GM08714 (cell line): ENCODE data around the gene GNPTG.

Experiments
- H3K4me3 ChIP-seq: fragments of 200-500 bp; sonication (Bioruptor generic); 2 replicates; pipeline ENCODE4 v1.5.1; 2014; ENCODE audit warnings: mild to moderate bottlenecking, low read length, inconsistent platforms
- ZNF274 ChIP-seq: IDR thresholded peaks from 2 replicates; pipeline ENCODE4 v1.6.1; 2012; ENCODE audit warnings: mild to moderate bottlenecking, low read depth, low read length

Gene GNPTG

GRCh38 chr16:1408171-1408837 is 56.6 kb downstream of the GNPTG start:
- TF ChIP-seq ZNF274 = no peak
- H3K4me3 ChIP-seq = peak overlapping the region; percentile 59; the same call in 1 of the 2 replicates

- TF ChIP-seq ZNF274 = no peak
- H3K4me3 ChIP-seq = no peak overlapping the region
Measured at GRCh38 chr16:1412847-1413246, 61.1 kb downstream of the GNPTG start.
